ENCODE measurements around the gene COL1A1.

GRCh38 chr17:50169121-50169764 lies 32.2 kb downstream of the COL1A1 start:
- TF ChIP-seq CTCF (IDR thresholded peaks at IDR 0.05) (peak; percentile 75 to 83 (median 76)), POLR2A (IDR thresholded peaks at IDR 0.05) (no peak)

Data from testis (tissue), 2 donors.